Hematopoietic multipotent progenitor cell treated with erythropoietin and hydrocortisone succinate and interleukin-3 and kit ligand, for 6 days (in vitro differentiated cells): ENCODE data around the gene FBLN2.

Experiments used
- DNase-seq: peaks from one replicate; pipeline ENCODE4 v3.0.0-alpha.2; 2015

The FBLN2 gene

DNA sequence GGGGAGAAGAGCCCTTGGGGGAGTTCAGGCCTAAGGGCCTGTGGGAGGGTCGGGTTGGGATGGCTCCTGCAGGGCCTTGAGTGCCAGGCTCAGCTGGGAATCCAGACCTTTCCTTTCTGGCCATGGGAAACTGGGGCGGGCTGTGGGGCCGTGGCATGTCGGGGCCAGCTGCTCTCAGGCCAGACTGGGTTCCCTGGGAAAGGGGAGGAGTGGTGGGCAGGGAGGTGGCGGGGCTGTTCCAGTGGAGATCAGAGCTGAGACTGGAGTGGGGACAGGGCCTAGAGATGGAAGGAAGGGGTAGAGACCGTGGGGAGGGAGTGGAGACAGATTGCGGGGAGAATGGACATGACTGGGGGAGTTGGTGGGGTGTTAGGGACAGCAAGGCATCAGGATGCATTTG is 20.3 kb downstream of the FBLN2 start:
- no peak for DNase-seq

DNA sequence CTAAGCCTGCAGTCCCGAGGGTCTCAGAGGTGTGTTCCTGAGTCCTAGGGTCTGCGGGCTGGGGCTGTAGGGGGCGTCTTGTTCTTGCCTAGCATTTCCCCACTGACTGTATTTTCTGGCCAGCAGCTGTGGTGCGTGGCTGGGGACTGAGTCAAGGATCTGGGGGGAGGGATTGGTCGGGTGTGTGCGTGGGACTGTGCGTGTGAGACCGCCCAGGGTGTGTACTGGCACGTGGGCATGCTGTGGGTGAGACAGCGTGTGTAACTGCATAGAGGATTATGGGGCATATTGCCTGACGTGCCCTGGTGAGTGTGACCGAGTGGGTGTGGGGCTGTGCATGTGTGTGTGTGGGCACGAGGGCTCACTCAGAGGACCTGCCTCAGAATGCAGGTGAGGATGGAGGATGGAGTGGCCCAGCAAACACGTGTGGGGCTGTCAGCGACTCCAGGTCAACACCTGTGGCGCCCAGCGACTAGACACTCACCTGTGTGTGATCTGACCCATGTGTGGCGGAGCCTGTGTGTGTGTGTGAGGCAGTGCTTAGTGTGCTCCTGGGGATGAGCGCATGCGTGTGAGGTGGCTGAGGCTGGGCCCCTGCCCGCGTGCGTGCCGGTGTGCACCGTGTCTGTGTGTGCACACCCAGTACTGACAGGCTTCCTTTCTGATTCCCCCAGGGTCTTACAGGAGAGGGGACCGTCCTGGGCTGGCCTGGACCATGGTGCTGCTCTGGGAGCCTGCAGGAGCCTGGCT is 20.9 kb downstream of the FBLN2 start:
- DNase-seq: no peak

DNA sequence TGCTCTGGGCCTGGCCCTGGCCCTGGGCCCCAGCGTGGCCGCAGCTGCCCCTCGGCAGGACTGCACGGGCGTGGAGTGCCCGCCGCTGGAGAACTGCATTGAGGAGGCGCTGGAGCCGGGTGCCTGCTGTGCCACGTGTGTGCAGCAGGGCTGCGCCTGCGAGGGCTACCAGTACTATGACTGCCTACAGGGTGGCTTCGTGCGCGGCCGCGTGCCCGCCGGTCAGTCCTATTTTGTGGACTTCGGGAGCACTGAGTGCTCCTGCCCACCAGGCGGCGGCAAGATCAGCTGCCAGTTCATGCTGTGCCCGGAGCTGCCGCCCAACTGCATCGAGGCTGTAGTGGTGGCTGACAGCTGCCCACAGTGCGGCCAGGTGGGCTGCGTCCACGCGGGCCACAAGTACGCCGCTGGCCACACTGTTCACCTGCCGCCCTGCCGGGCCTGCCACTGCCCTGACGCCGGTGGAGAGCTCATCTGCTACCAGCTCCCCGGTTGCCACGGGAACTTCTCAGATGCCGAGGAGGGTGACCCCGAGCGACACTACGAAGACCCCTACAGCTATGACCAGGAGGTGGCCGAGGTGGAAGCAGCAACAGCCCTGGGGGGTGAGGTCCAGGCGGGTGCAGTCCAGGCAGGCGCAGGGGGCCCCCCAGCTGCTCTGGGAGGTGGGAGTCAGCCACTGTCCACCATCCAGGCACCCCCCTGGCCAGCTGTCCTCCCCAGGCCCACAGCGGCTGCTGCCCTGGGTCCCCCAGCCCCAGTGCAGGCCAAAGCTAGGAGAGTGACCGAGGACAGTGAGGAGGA is 21.7 kb downstream of the FBLN2 start:
- no peak for DNase-seq

DNA sequence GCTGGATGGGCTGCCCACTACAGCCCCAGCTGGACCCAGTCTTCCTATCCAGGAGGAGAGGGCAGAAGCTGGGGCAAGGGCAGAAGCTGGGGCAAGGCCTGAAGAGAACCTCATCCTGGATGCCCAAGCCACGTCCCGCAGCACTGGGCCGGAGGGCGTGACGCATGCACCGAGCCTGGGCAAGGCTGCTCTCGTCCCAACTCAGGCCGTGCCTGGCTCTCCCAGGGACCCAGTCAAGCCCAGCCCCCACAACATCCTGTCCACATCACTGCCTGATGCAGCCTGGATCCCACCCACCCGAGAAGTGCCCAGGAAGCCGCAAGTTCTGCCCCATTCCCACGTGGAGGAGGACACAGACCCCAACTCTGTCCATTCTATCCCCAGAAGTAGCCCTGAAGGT is 22.3 kb downstream of the FBLN2 start:
- DNase-seq: no peak

DNA sequence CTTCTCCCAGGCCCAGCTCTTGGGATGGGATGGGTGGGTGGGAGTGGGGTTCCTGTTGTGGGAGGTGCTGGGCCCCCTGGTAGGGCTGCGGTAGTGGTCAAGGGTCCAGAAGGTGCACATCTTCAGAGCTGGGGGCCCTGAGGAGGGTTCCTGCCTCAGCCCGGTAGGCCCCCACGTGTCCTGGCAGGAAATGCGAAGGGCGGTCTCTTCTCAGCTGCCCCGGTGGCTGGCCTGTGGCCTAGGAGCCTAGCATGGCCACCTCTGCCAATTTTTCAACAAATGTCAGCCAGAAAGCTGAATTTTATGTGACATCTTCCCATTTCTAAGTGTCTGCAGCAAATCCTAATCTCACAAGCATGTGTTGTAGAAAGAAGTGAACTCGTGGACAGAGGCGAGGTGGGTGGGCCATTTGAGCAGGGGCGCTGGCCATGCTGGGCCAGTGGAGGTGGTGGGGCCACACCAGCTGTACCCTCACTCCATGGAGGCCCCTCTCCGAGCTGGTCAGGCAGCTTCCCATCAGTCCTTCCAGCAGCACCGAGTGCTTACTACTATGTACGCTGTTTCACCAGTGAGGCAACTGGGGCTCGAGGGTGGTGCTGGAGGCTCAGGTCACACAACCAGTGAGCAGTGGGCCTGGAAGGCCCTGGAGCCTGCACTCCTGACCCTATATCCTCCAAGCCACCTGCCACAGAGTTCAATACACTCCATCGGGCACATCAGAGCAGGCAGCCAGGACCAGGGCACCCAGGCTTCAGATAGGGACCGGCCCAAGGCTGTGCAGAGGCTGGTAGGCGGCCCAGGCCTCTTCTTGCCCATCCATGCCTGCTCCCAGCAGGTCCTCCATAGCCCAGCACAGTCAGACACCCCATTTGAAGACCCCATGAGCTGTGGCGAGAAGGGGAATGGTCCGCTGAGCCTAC is 23.2 kb downstream of the FBLN2 start:
- DNase-seq: no peak

DNA sequence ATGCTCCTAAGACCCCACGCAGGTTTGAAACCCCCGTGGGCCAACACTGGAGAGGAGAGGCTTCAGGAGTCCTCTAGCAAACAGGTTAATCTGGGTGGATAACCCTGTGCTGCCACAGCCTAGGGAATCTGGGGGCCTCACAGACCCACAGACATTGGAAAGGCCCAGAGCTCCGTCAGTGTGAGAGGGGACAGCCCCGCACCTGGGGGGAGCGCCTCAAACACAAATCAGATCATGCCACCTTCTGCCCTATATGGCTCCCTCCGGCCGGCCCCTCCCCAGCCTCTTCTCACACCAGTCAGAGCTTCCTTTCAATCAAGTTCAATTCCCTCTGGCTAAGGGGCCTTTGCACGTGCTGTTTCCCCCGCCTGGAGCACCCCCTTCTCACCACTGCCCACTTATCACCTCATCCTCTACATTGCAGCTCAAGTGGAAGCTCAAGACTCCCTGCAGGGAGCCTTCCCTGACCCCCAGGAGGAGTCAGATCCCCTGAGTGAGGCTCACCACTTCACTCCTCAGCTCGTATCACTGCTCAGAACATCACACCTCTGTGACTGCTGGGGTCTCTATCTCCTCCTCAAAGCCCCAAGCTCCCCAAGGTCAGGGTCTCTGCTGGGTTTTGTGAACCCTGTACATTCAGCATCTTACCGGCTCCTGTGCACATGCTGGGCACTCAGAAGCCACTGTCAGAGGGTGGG is 24.1 kb downstream of the FBLN2 start:
- no peak for DNase-seq

DNA sequence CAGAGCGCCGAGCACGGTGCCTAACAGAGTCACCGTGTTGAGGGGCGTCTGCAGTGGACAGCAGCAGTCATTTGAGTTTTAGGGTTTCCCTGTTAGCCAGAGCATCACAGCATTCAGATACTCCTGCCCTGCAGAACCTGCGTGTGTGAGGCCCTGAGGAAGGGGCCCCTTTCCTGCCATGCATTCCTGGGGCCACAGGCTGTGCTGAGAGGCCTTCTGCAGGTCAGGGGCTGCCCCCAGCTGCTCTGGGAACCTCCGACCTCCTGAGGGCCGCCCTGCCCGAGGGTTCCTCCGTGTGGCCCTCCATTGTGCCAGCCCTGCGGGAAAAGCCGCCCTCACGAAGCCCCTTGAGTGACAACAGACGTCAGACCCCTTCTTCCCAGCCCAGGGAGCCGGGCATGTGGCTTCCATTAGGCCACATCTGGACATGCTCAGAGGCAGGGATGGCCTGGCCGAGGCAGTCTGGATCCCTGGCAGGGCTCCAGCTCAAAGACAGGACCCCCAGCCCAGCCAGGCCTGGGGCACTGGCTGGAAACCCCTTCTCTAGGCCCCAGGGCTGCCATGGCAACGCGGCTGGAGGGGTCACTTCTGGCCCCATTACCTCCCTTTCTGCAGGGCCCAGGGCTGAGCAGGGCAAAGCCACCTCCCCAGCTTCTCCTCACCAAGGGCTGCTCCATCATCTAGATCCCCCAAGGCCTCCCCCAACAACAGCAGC is 25.3 kb downstream of the FBLN2 start:
- no peak for DNase-seq

DNA sequence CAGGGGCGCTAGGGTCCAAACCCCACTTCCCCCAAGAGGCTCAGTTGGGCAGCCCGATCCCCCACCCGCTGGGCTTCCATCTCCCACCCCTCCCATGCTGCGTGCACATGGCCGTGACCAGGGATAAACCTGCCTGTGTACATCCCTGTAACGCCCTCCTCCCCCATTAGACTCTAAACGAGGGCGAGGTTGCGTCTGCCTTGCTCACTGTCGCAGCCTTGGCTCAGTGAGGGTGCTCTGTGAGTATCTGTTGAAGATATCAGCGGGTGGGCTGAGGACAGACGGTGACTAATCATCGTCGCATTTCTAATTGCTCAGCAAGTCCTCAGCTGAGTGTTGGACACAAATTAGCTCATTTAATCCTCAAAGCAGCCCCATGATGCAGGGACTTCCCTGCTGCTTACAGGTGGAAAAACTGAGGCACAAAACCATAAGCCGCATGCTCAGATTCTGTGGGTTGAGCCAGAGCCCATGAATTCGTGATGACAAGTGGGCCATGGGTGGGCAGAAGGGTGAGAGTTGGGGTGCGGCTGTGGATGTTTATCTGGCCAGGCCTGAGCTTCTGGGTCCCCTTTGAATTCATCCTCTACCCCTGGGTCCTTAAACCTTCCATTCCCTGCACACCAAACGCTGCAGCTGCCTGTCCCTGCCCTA is 26.0 kb downstream of the FBLN2 start:
- peak; percentile 94 for DNase-seq

DNA sequence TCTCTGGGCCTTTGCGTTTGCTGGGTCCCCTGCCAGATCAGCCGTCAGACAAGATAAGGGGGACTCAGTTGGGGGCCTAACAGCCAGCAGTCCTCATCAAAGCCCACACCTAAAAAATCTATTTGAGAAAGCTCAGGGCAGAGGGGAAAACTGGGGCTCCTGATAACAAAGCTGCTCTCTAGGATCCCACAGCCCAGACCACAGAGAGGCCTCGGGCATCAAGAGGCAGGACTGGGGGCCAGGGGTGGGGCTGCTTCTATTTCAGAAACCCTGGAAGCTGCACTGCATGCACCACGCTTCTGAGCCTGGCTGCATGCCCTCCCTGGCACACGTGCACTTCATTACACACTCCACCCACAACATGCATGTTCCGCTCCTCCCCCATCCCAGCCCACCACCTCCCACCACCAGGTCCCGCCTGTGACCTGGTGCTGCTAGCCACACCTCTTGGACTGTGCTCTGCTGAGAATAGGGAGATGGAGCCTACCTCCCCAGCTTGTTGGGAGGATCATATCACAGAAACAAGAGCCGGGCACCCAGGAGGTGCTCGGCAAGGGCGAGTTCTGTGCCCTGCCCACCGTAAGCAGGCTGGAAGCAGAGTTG is 26.6 kb downstream of the FBLN2 start:
- peak; percentile 98 for DNase-seq

DNA sequence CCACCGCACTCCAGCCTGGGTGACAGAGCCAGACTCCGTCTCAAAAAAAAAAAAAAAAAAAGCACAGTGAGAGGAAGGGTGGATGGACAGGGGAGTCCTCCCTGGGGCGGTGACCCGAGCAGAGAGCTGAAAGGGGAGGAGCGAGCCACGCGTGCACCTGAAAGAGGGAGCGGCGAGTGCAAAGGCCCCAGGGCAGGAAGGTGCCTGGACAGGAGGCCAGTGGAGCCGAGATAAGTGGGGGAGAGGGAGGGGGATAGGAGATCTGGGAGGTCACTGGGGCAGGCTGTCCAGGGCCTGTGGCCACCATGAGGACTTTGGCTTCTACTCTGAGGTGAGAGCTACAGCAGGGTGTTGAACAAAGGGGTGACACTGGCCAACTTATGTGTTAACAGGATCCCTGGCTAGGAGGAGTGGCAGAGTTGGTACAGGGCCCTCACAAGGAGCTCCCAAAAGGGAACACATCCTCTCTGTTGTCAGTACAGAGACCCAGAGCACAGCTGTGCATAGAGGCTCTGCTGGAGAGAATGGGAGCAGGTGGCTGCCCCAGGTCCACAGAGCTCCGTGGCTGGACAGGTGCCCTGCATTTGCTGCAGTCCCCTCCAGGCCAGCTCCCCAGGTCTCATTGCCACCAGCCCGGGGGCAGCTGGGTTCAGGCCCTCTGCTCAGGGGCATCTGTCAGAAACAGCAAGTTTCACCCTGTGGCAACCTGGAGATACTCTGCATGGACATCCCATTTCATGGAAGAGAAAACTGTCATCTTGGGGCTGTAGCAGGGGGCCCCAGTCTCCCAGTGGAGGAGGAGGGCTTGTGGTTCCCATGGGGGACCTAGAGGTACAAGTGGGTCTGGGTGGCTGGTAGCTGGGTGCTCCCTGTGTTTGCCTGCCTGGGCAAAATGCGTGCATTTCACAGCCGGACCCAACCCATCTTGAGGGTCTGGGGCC is 28.5 kb downstream of the FBLN2 start:
- DNase-seq: no peak

DNA sequence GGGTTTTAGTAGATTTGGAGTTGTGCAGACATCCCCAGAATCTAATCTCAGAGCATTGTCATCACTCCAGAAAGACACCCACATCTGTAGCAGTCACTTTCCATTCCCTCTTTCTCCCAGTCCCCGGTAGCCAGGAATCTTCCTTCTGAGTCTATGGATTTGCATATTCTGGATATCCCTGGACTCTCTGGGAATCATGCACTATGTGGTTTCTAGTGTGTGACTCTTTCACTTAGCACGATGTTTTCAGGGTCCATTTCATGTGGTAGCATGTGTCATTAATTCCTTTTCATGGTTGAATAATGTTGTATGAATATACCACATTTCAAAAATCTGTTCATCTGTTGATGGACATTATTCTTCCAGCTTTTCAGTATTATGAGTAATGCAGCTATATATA is 29.3 kb downstream of the FBLN2 start:
- no peak for DNase-seq

DNA sequence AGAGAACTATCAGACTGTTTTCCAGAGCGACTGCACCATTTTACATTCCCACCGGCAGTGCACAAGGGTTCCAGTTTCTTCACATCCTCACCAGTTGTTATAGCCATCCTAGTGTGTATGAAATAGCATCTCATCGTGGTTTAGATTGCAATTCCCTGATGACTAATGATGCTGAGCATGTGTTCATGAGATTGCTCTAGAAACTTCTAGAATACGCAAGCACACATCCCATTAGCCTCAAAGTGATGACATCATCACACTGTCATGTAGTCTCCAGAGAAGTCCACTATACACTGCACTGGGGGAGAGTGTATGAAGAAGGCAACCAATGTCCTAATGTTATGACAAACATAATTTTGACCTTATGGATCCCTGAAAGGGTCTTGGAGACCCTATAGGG is 30.1 kb downstream of the FBLN2 start:
- DNase-seq: no peak

DNA sequence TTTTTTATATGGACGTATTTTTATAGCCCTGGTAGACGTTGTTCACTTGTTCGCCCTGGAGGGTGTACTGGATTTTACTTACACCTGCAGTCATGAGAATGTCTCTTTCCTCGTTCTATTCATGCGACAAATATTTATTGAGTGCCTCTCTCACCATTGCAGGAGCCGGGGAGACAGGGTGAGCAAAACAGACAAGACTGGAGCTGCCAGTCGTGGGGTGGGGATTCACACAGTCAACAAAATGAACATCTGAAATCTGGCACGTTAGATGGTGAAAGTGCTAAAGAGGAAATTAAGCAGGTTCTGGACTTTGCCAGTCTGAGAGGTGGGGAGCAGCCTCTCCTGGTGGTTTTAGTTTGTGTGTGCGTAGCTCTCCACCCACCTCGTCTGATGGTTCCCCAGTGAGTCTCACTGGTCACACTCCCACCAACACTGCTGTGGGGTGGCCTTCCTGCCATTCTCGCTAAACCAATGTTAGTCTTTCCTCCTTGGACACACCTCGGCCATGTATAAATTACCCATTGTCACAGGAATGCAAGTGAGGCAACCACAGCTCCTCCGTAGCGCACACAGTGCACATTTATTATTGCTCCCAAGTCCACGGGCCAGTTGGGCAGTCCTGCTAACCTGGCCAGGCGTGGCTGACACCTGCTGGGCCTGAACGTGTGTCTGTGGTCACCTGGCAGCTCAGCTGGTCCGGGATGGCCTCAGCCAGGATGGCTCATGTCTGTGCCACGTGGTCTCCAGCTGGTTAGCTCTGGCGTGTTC is 31.5 kb downstream of the FBLN2 start:
- DNase-seq: no peak

DNA sequence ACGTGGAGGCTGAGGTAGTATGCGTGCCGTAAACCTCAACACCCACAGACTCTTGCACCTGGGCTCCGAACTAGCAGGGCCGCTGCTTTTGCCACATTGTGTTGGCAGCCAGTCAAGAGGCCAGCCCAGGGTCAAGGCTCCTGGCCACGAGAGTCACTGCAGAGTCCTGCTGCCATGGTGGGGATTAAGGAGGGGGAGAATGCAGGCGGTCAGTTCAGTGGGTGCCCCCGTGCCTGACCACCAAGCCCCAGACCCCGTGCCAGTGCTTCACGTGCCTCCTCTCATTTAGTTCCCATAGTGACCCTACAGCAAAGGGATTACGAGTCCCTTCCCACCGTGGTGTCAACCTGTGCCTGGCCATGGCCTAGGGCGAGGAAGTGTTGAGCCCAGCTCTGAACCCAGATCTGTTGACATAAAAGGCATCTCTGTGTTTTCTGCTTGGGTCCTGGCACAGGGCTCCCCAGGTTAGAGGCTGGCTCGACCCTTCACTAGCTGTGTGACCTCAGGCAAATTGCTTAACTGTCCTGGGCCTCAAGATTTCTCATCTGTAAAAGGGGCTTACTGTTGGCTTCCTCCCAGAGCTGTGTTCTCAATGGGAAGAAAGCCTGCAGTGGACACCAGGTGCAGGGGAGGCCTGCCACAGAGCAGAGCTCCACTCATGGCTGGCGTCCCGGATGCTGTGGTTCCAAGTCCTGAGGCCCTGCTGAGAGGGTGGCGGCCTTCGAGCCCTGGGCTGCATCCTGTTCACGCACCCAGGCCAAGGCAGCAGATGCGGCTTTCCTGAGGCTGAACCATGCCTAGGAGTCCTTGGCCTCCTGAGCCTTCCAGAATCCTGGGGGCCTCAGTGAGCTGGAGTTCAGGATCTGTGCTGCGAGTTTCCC is 32.8 kb downstream of the FBLN2 start:
- no peak for DNase-seq

DNA sequence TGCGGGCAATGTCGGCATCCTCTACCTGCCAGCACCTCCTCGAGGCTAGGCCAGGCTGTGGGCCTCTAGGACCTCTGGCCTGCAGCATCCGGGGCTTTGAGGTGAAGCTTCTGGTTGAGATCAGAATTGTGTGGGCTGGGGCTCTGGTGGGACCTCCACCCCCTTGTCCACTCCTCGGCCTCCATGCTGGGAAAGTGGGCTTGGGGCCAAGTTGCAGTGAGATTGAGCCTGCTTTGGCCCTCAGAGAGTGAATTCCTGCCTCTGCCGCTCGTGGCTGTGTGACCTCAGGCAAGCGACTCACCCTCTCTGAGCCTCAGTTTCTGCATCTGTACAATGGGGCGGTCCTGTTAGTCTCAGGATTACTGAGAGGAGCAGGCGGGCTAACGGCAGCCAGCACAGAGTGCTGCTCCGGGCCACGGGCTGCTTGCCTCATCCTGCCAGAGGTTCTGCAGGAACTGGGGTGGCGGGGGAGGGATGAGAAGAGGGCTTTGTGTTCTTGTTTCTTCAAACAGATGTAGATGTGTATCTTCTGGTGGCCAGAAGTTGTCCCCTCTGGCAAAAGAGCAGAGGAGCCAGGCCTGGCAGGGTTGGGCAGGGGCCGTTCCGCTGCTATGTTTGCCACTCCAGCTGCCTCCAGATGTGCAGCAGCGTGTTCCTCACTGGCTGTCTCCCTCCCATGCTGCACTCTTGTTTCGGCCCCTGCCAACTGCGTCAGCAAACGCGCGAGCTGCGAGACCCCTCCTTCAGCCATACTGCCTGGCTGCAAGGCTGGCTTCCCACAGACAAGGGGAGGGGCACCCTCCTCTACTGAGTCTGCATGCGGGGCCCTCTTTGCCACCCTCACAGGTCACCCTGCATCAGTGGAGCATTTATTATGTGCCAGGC is 33.7 kb downstream of the FBLN2 start:
- DNase-seq: no peak

DNA sequence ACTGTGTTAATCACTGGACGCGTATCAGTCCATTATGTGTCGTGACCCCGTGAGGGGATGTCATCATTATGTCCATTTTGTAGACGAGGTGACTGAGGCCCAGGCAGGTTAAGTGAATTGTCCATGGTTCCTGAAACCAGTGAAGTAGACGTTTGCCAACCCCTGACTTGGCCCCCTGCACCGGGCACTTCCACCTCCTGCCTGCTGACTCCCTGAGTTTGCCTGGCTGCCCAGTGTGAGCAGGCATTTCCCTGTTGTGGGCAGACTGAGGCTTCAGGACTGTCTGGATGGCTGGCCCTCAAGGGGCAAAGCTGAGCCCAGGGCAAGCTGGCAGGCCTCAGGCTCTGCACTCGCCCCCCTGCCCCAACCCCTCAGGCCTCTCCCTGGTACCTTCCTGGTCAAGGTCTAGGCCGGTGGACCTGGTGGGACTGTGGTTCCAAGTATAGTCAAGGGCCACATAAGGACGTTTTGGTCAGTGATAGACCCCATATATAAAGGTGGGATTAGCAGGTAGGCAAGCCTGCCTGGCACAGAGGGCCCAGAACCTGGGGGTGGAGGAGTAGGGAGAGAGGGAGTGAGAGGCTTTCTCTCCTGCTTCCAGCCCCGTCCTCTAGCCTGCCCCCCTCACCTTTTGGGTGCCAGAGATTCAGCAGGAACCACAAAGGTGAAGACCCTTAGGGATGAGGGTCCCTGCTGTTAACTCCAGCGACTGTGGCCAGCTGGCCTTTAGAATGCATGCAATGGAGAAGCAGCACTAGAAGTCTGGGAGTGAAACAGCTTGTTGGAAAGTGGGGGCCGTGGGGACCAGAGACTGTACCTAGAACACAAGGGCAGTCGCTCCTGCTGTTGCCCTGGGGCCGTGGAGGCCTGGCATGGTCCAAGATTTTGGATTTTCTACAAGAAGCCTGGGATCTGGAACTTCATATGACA is 34.6 kb downstream of the FBLN2 start:
- no peak for DNase-seq
